Stimulated activated naive B cell treated with anti-CD40 and anti-IgM and Interleukin-4, amounts not matched to agents 10 μg/mL and 1 μg/mL and 100 μg/mL, for 72 hours (primary cell): ENCODE results near the gene ZNF559.

ENCODE experiments used
- ATAC-seq, 2 donors: fragments of 150-1000 bp; cut with Tn5 transposase; replicated peaks; 2 replicates each; pipeline ENCODE4 v1.10.0; 2021; ENCODE audit warnings: moderate library complexity in 1 of 2
- DNase-seq: peaks from one replicate; pipeline ENCODE4 v3.0.0; 2021
- H3K27ac Mint-ChIP-seq: one replicate; pipeline ENCODE4 v1.8.0; 2022; ENCODE audit warnings: mild to moderate bottlenecking, mixed read lengths
- H3K27me3 Mint-ChIP-seq, 2 donors: one replicate each; pipeline ENCODE4 v1.8.0; 2022; ENCODE audit warnings: mixed read lengths in 2 of 2
- H3K36me3 Mint-ChIP-seq, 2 donors: one replicate each; pipeline ENCODE4 v1.8.0; 2022; ENCODE audit warnings: mixed read lengths in 2 of 2, mild to moderate bottlenecking in 1 of 2
- H3K4me1 Mint-ChIP-seq, 2 donors: one replicate each; pipeline ENCODE4 v1.8.0; 2022; ENCODE audit warnings: mixed read lengths in 2 of 2, mild to moderate bottlenecking in 1 of 2
- H3K4me3 Mint-ChIP-seq, 2 donors: one replicate each; pipeline ENCODE4 v1.8.0; 2022; ENCODE audit warnings: mild to moderate bottlenecking in 2 of 2, mixed read lengths in 2 of 2, moderate library complexity in 1 of 2
- H3K9me3 Mint-ChIP-seq, 2 donors: one replicate each; pipeline ENCODE4 v1.8.0; 2022; ENCODE audit warnings: mixed read lengths in 2 of 2, mild to moderate bottlenecking in 1 of 2

The ZNF559 gene

GRCh38 chr19:9323557-9323918, 441 bp upstream of the ZNF559 start:
- Mint-ChIP-seq H3K27ac (peak overlapping the region; percentile 99), H3K27me3 (no peaks in the 10 kb centered on the region), H3K9me3 (peaks cover 0 to 12% of the 10 kb centered on the region in 2 donors), H3K36me3 (peaks cover 27 to 38% of the 10 kb centered on the region in 2 donors), H3K4me1 (peaks cover 5 to 14% of the 10 kb centered on the region in 2 donors), H3K4me3 (peak overlapping the region; percentile 88 to 96)
- DNase-seq (peak; percentile 76), ATAC-seq (peak; percentile 70 to 74)

GRCh38 chr19:9324584-9324962, 594 bp downstream of the ZNF559 start:
- peaks cover 5 to 14% of the 10 kb centered on the region in 2 donors for H3K4me1 Mint-ChIP-seq
- H3K9me3 Mint-ChIP-seq = peaks cover 0 to 15% of the 10 kb centered on the region in 2 donors
- DNase-seq = no peak

GRCh38 chr19:9329999-9330398, 6.0 kb downstream of the ZNF559 start:
- Mint-ChIP-seq H3K27me3 (no peaks in the 10 kb centered on the region), H3K27ac (no peak overlapping the region), H3K36me3 (peaks cover 66 to 70% of the 10 kb centered on the region in 2 donors), H3K4me3 (no peak overlapping the region), H3K4me1 (peaks cover under 1 to 13% of the 10 kb centered on the region in 2 donors), H3K9me3 (peaks cover 18 to 27% of the 10 kb centered on the region in 2 donors)
- ATAC-seq (no peak), DNase-seq (no peak)

More at GRCh38 chr19:9324584-9324962, 594 bp downstream of the ZNF559 start:
- Mint-ChIP-seq H3K36me3 (peaks cover 35 to 45% of the 10 kb centered on the region in 2 donors), H3K27me3 (no peaks in the 10 kb centered on the region), H3K27ac (peak overlapping the region; percentile 99), H3K4me3 (peak overlapping the region; percentile 88 to 96)
- peak in 1 of 2 donors; percentile 0 for ATAC-seq

GRCh38 chr19:9342610-9343304, 18.8 kb downstream of the ZNF559 start:
- peaks cover 68 to 81% of the 10 kb centered on the region in 2 donors for H3K36me3 Mint-ChIP-seq
- H3K27me3 Mint-ChIP-seq = no peaks in the 10 kb centered on the region
- H3K4me1 Mint-ChIP-seq = no peaks in the 10 kb centered on the region
- no peak overlapping the region for H3K4me3 Mint-ChIP-seq
- H3K27ac Mint-ChIP-seq = no peak overlapping the region
- DNase-seq (no peak), ATAC-seq (no peak)
- H3K9me3 Mint-ChIP-seq = peaks cover 32 to 35% of the 10 kb centered on the region in 2 donors

GRCh38 chr19:9345005-9345404, 21.0 kb downstream of the ZNF559 start:
- no peak for DNase-seq
- H3K9me3 Mint-ChIP-seq = peaks cover 31 to 34% of the 10 kb centered on the region in 2 donors
- ATAC-seq = no peak
- no peaks in the 10 kb centered on the region for H3K27me3 Mint-ChIP-seq
- H3K4me1 Mint-ChIP-seq = no peaks in the 10 kb centered on the region
- no peak overlapping the region for H3K27ac Mint-ChIP-seq
- H3K36me3 Mint-ChIP-seq = peaks cover 65 to 79% of the 10 kb centered on the region in 2 donors
- H3K4me3 Mint-ChIP-seq = no peak overlapping the region

GRCh38 chr19:9348253-9348652, 24.3 kb downstream of the ZNF559 start:
- Mint-ChIP-seq H3K4me1 (no peaks in the 10 kb centered on the region), H3K9me3 (peaks cover 30 to 31% of the 10 kb centered on the region in 2 donors), H3K27ac (no peak overlapping the region), H3K4me3 (no peak overlapping the region), H3K27me3 (no peaks in the 10 kb centered on the region), H3K36me3 (peaks cover 49 to 68% of the 10 kb centered on the region in 2 donors)
- no peak for ATAC-seq
- DNase-seq = no peak

GRCh38 chr19:9348671-9349070, 24.7 kb downstream of the ZNF559 start:
- Mint-ChIP-seq H3K9me3 (peaks cover 27 to 28% of the 10 kb centered on the region in 2 donors), H3K27me3 (no peaks in the 10 kb centered on the region), H3K36me3 (peaks cover 45 to 64% of the 10 kb centered on the region in 2 donors), H3K4me3 (no peak overlapping the region), H3K4me1 (no peaks in the 10 kb centered on the region), H3K27ac (no peak overlapping the region)
- DNase-seq (no peak), ATAC-seq (no peak)

GRCh38 chr19:9352505-9352904, 28.5 kb downstream of the ZNF559 start:
- H3K4me3 Mint-ChIP-seq = no peak overlapping the region
- H3K9me3 Mint-ChIP-seq = peaks cover 18 to 26% of the 10 kb centered on the region in 2 donors
- H3K36me3 Mint-ChIP-seq = peaks cover 43 to 66% of the 10 kb centered on the region in 2 donors
- ATAC-seq = no peak
- no peaks in the 10 kb centered on the region for H3K4me1 Mint-ChIP-seq
- DNase-seq = no peak
- no peak overlapping the region for H3K27ac Mint-ChIP-seq
- H3K27me3 Mint-ChIP-seq = no peaks in the 10 kb centered on the region

GRCh38 chr19:9353011-9353410, 29.0 kb downstream of the ZNF559 start:
- no peak overlapping the region for H3K27ac Mint-ChIP-seq
- no peak overlapping the region for H3K4me3 Mint-ChIP-seq
- ATAC-seq (no peak), DNase-seq (no peak)
- H3K9me3 Mint-ChIP-seq = peaks cover 19 to 29% of the 10 kb centered on the region in 2 donors
- H3K36me3 Mint-ChIP-seq = peaks cover 45 to 68% of the 10 kb centered on the region in 2 donors
- H3K4me1 Mint-ChIP-seq = no peaks in the 10 kb centered on the region
- H3K27me3 Mint-ChIP-seq = no peaks in the 10 kb centered on the region

- H3K4me1 Mint-ChIP-seq = no peaks in the 10 kb centered on the region
- H3K36me3 Mint-ChIP-seq = peaks cover 41 to 64% of the 10 kb centered on the region in 2 donors
- no peak overlapping the region for H3K27ac Mint-ChIP-seq
- H3K4me3 Mint-ChIP-seq = no peak overlapping the region
- ATAC-seq (no peak), DNase-seq (no peak)
- no peaks in the 10 kb centered on the region for H3K27me3 Mint-ChIP-seq
- peaks cover 16 to 22% of the 10 kb centered on the region in 2 donors for H3K9me3 Mint-ChIP-seq
Measured at GRCh38 chr19:9354651-9355050, 30.7 kb downstream of the ZNF559 start.

GRCh38 chr19:9362905-9363304, 38.9 kb downstream of the ZNF559 start, which contains the start of gene ZNF177:
Gene ZNF177 (plus strand): TSS chr19:9363013. CDS start chr19:9378312, 15,299 bp downstream.
- peak within 1 kb of the TSS; percentile 57 to 72 for H3K4me3 Mint-ChIP-seq
- peak; percentile 50 to 55 for ATAC-seq

GRCh38 chr19:9370738-9371619, 47.0 kb downstream of the ZNF559 start:
- H3K4me1 Mint-ChIP-seq = no peaks in the 10 kb centered on the region
- no peak for ATAC-seq
- no peak overlapping the region for H3K27ac Mint-ChIP-seq
- no peak for DNase-seq
- no peak overlapping the region for H3K4me3 Mint-ChIP-seq
- H3K27me3 Mint-ChIP-seq = no peaks in the 10 kb centered on the region
- peaks cover 33 to 38% of the 10 kb centered on the region in 2 donors for H3K9me3 Mint-ChIP-seq
- peaks cover 53 to 78% of the 10 kb centered on the region in 2 donors for H3K36me3 Mint-ChIP-seq

More at GRCh38 chr19:9362905-9363304, 38.9 kb downstream of the ZNF559 start, which contains the start of gene ZNF177:
- peak within 1 kb of the TSS; percentile 82 for H3K27ac Mint-ChIP-seq
- H3K4me1 Mint-ChIP-seq = peaks cover 0 to 3% of the 10 kb centered on the region in 2 donors
- DNase-seq = peak; percentile 1
- H3K9me3 Mint-ChIP-seq = peaks cover 30 to 39% of the 10 kb centered on the region in 2 donors
- H3K36me3 Mint-ChIP-seq = peaks cover 48 to 54% of the 10 kb centered on the region in 2 donors
- peaks cover 7 to 12% of the 10 kb centered on the region in 2 donors for H3K27me3 Mint-ChIP-seq

- H3K4me3 Mint-ChIP-seq = no peak overlapping the region
- no peaks in the 10 kb centered on the region for H3K27me3 Mint-ChIP-seq
- no peak for ATAC-seq
- H3K27ac Mint-ChIP-seq = no peak overlapping the region
- no peak for DNase-seq
- no peaks in the 10 kb centered on the region for H3K4me1 Mint-ChIP-seq
- H3K9me3 Mint-ChIP-seq = peaks cover 37 to 40% of the 10 kb centered on the region in 2 donors
- H3K36me3 Mint-ChIP-seq = peaks cover 84 to 93% of the 10 kb centered on the region in 2 donors
Measured at GRCh38 chr19:9381361-9381785, 57.4 kb downstream of the ZNF559 start.
